WTC11 (cell line): ENCODE results near the gene CABLES1. TPM values are rescaled to one million over a fixed set of nuclear protein-coding genes. Genes with fewer than 3 reads are reported as not detected.
A peak's percentile ranks its signal among the peaks of the same experiment; 100 is the strongest.

ENCODE experiments used
- ATAC-seq: fragments of 200-7000 bp; cut with Tn5 transposase; 2 replicates; pipeline ENCODE4 v1.10.0; 2021; ENCODE audit warnings: mild to moderate bottlenecking, moderate library complexity
- CTCF ChIA-PET: fragments of 300-600 bp; sonication (Branson Sonifier 250); formaldehyde crosslinking; loops from one replicate; lab custom pipeline; 2021; ENCODE audit warnings: antibody characterized with exemption; lab: Charles Lee
- POLR2A ChIA-PET: fragments of 350-600 bp; sonication (Branson Sonifier 250); formaldehyde crosslinking; loops from one replicate; lab custom pipeline; 2021; ENCODE audit warnings: antibody characterized with exemption; lab: Charles Lee
- DNase-seq: peaks from one replicate; pipeline ENCODE4 v3.0.0; 2021; ENCODE audit warnings: low spot score
- H3K27ac Mint-ChIP-seq: 2 replicates; pipeline ENCODE4 v1.8.0; 2021; ENCODE audit warnings: mixed read lengths
- H3K27me3 Mint-ChIP-seq: 2 replicates; pipeline ENCODE4 v1.8.0; 2021; ENCODE audit warnings: low read depth, mild to moderate bottlenecking, moderate library complexity, mixed read lengths
- H3K36me3 Mint-ChIP-seq: 2 replicates; pipeline ENCODE4 v1.8.0; 2021; ENCODE audit warnings: mixed read lengths
- H3K4me1 Mint-ChIP-seq: 2 replicates; pipeline ENCODE4 v1.8.0; 2022; ENCODE audit warnings: mixed read lengths
- H3K4me3 Mint-ChIP-seq: 2 replicates; pipeline ENCODE4 v1.8.0; 2021; ENCODE audit warnings: mild to moderate bottlenecking, moderate library complexity, mixed read lengths
- H3K9me3 Mint-ChIP-seq: 2 replicates; pipeline ENCODE4 v1.8.0; 2021; ENCODE audit warnings: mixed read lengths
- ARID4B ChIP-seq: sonication (generic); formaldehyde crosslinking; IDR thresholded peaks from 2 replicates; pipeline ENCODE4 v1.8.0; 2023; ENCODE audit warnings: missing genetic modification reagents, mild to moderate bottlenecking, borderline replicate concordance
- CBFB ChIP-seq: sonication (generic); formaldehyde crosslinking; IDR thresholded peaks from 2 replicates; pipeline ENCODE4 v1.8.1; 2022; ENCODE audit warnings: mild to moderate bottlenecking, low read depth, missing genetic modification reagents
- CREB1 ChIP-seq: sonication (generic); formaldehyde crosslinking; IDR thresholded peaks from 2 replicates; pipeline ENCODE4 v1.8.0; 2023; ENCODE audit warnings: mild to moderate bottlenecking, missing genetic modification reagents
- E2F5 ChIP-seq: sonication (generic); formaldehyde crosslinking; IDR thresholded peaks from 2 replicates; pipeline ENCODE4 v1.8.1; 2022; ENCODE audit warnings: mild to moderate bottlenecking, moderate library complexity, missing genetic modification reagents
- ELF4 ChIP-seq: sonication (generic); formaldehyde crosslinking; IDR thresholded peaks from 2 replicates; pipeline ENCODE4 v1.8.1; 2022; ENCODE audit warnings: low read depth, mild to moderate bottlenecking, moderate library complexity, missing genetic modification reagents
- ESRRA ChIP-seq: sonication (generic); formaldehyde crosslinking; IDR thresholded peaks from 2 replicates; pipeline ENCODE4 v1.8.1; 2022; ENCODE audit warnings: mild to moderate bottlenecking, missing genetic modification reagents, borderline replicate concordance
- FOXK1 ChIP-seq: sonication (generic); formaldehyde crosslinking; IDR thresholded peaks from 2 replicates; pipeline ENCODE4 v1.8.0; 2022; ENCODE audit warnings: mild to moderate bottlenecking, moderate library complexity, missing genetic modification reagents
- FOXP1 ChIP-seq: sonication (generic); formaldehyde crosslinking; IDR thresholded peaks from 2 replicates; pipeline ENCODE4 v1.8.0; 2022; ENCODE audit warnings: missing genetic modification reagents, mild to moderate bottlenecking, moderate library complexity, borderline replicate concordance
- GTF2I ChIP-seq: fragments of 250-450 bp; sonication (Bioruptor Pico); conservative IDR thresholded peaks from 2 replicates; pipeline ENCODE4 v1.4.0; 2021; ENCODE audit warnings: mild to moderate bottlenecking
- HMGA2 ChIP-seq: fragments of 250-450 bp; sonication (Bioruptor Pico); IDR thresholded peaks from 2 replicates; pipeline ENCODE4 v1.4.0; 2021; ENCODE audit warnings: mild to moderate bottlenecking, moderate library complexity
- IRF1 ChIP-seq: sonication (generic); formaldehyde crosslinking; IDR thresholded peaks from 2 replicates; pipeline ENCODE4 v1.8.0; 2023; ENCODE audit warnings: missing genetic modification reagents
- NR2C2 ChIP-seq: sonication (generic); formaldehyde crosslinking; IDR thresholded peaks from 2 replicates; pipeline ENCODE4 v1.8.0; 2022; ENCODE audit warnings: mild to moderate bottlenecking, missing genetic modification reagents
- OVOL2 ChIP-seq: fragments of 250-450 bp; sonication (Bioruptor Pico); IDR thresholded peaks from 2 replicates; pipeline ENCODE4 v1.9.0; 2021; ENCODE audit warnings: mild to moderate bottlenecking, borderline replicate concordance
- SOX15 ChIP-seq: fragments of 250-450 bp; sonication (Bioruptor Pico); IDR thresholded peaks from 2 replicates; pipeline ENCODE4 v1.9.0; 2021; ENCODE audit warnings: mild to moderate bottlenecking
- SP1 ChIP-seq: sonication (generic); formaldehyde crosslinking; conservative IDR thresholded peaks from 2 replicates; pipeline ENCODE4 v1.8.1; 2022; ENCODE audit warnings: missing genetic modification reagents
- TEAD4 ChIP-seq: sonication (generic); formaldehyde crosslinking; IDR thresholded peaks from 2 replicates; pipeline ENCODE4 v1.8.0; 2022; ENCODE audit warnings: mild to moderate bottlenecking, missing genetic modification reagents
- USF1 ChIP-seq: sonication (generic); formaldehyde crosslinking; IDR thresholded peaks from 2 replicates; pipeline ENCODE4 v1.8.0; 2022; ENCODE audit warnings: mild to moderate bottlenecking, missing genetic modification reagents
- USF2 ChIP-seq: sonication (generic); formaldehyde crosslinking; IDR thresholded peaks from 2 replicates; pipeline ENCODE4 v1.8.1; 2023; ENCODE audit warnings: mild to moderate bottlenecking, missing genetic modification reagents, moderate library complexity
- ZBTB21 ChIP-seq: sonication (generic); formaldehyde crosslinking; IDR thresholded peaks from 2 replicates; pipeline ENCODE4 v1.8.1; 2023; ENCODE audit warnings: mild to moderate bottlenecking, missing genetic modification reagents, borderline replicate concordance
- ZMAT4 ChIP-seq: fragments of 250-450 bp; sonication (Bioruptor Pico); IDR thresholded peaks from 2 replicates; pipeline ENCODE4 v1.9.0; 2021; ENCODE audit warnings: mild to moderate bottlenecking
- ZNF121 ChIP-seq: sonication (generic); formaldehyde crosslinking; IDR thresholded peaks from 2 replicates; pipeline ENCODE4 v1.8.0; 2023; ENCODE audit warnings: missing genetic modification reagents
- ZNF138 ChIP-seq: sonication (generic); formaldehyde crosslinking; conservative IDR thresholded peaks from 2 replicates; pipeline ENCODE4 v1.8.1; 2022; ENCODE audit warnings: mild to moderate bottlenecking, moderate library complexity, missing genetic modification reagents
- ZNF317 ChIP-seq: sonication (generic); formaldehyde crosslinking; IDR thresholded peaks from 2 replicates; pipeline ENCODE4 v1.8.1; 2023; ENCODE audit warnings: low read depth, mild to moderate bottlenecking, moderate library complexity, missing genetic modification reagents, borderline replicate concordance
- ZNF416 ChIP-seq: fragments of 250-450 bp; sonication (Bioruptor Pico); IDR thresholded peaks from 2 replicates; pipeline ENCODE4 v1.9.0; 2021; ENCODE audit warnings: mild to moderate bottlenecking, inconsistent platforms
- total RNA-seq: library from RNA; stranded (reverse); gene quantifications from 3 replicates; pipeline ENCODE4 v1.2.3, GENCODE V29; 2021

CABLES1 gene
- total RNA-seq, 1 experiment from 2014 or later: 17.0 TPM

- POLR2A ChIA-PET: no interaction called here
- TF ChIP-seq ESRRA (no peak), ZNF317 (no peak), USF1 (CRISPR knock-in tag) (no peak), ZBTB21 (CRISPR knock-in tag) (no peak), FOXK1 (no peak), IRF1 (CRISPR knock-in tag) (no peak), FOXP1 (CRISPR knock-in tag) (no peak), ELF4 (CRISPR knock-in tag) (no peak)
- ATAC-seq: no peak
- Mint-ChIP-seq H3K4me3 (no peak overlapping the region), H3K36me3 (peaks cover 11% of the 10 kb centered on the region), H3K27me3 (no peaks in the 10 kb centered on the region), H3K9me3 (no peaks in the 10 kb centered on the region), H3K4me1 (peaks cover 85% of the 10 kb centered on the region), H3K27ac (peak overlapping the region; percentile 73)
- CTCF ChIA-PET: interaction anchor here (0.6 to 2.8 kb wide), 5 partner anchors 11 to 1530 kb away, joined by 3 to 12 read pairs (median 9); partner anchors contain the start of gene SNRPD1
- no peak for DNase-seq
Measured at GRCh38 chr18:23142251-23142929, 7.1 kb downstream of the CABLES1 start.

- no peaks in the 10 kb centered on the region for H3K27me3 Mint-ChIP-seq
- H3K9me3 Mint-ChIP-seq: no peaks in the 10 kb centered on the region
- H3K27ac Mint-ChIP-seq: peak overlapping the region; percentile 67
- TF ChIP-seq GTF2I (no peak), CREB1 (CRISPR knock-in tag) (no peak), ZNF416 (CRISPR knock-in tag) (no peak), ARID4B (CRISPR knock-in tag) (no peak), ZMAT4 (CRISPR knock-in tag) (no peak), OVOL2 (CRISPR knock-in tag) (no peak), USF2 (no peak), SP1 (CRISPR knock-in tag) (no peak), ZNF121 (CRISPR knock-in tag) (no peak), ZNF138 (no peak), NR2C2 (CRISPR knock-in tag) (no peak), SOX15 (CRISPR knock-in tag) (no peak), HMGA2 (CRISPR knock-in tag) (no peak), CBFB (CRISPR knock-in tag) (no peak), E2F5 (no peak), TEAD4 (CRISPR knock-in tag) (no peak), ELF4 (CRISPR knock-in tag) (no peak)
- TF ChIP-seq, all 79 proteins: peak for 0
- peaks cover 79% of the 10 kb centered on the region for H3K4me1 Mint-ChIP-seq
- ATAC-seq (no peak; the same call in 1 of the 2 replicates), DNase-seq (no peak)
- no peak overlapping the region for H3K4me3 Mint-ChIP-seq
- peaks cover 11% of the 10 kb centered on the region for H3K36me3 Mint-ChIP-seq
- ChIA-PET CTCF (interaction anchor here (0.6 to 1.9 kb wide), 6 partner anchors 12 to 1531 kb away, joined by 3 to 10 read pairs (median 3); partner anchors contain the start of gene SNRPD1), POLR2A (no interaction called here)
Measured at GRCh38 chr18:23143016-23143814, 7.9 kb downstream of the CABLES1 start.
